SU-DHL-6 (cell line): Measurements from ENCODE around the gene MX2.

ENCODE experiments used
- H2AFZ ChIP-seq: fragments of 200-600 bp; sonication (generic); 2 replicates; pipeline ENCODE4 v1.6.1; 2014; ENCODE audit warnings: low read depth, mild to moderate bottlenecking, moderate library complexity, mixed read lengths, antibody characterized with exemption, low read length; ENCODE audit not compliant: severe bottlenecking
- H3F3A ChIP-seq: fragments of 200-600 bp; shearing (Covaris generic); 2 replicates; pipeline ENCODE4 v1.6.0; 2016; ENCODE audit warnings: antibody characterized with exemption, mild to moderate bottlenecking; ENCODE audit not compliant: insufficient read depth
- H3K27ac ChIP-seq: fragments of 200-600 bp; sonication (generic); 2 replicates; pipeline ENCODE4 v1.5.1; 2016; ENCODE audit warnings: low read depth, mild to moderate bottlenecking, low read length, moderate library complexity, mixed read lengths
- H3K27me3 ChIP-seq: fragments of 200-600 bp; sonication (generic), shearing (Covaris generic); 2 replicates; pipeline ENCODE4 v1.6.0; 2014; ENCODE audit warnings: mild to moderate bottlenecking, low read length
- H3K36me3 ChIP-seq: fragments of 200-600 bp; sonication (generic); 2 replicates; pipeline ENCODE4 v1.6.1; 2014; ENCODE audit warnings: mild to moderate bottlenecking, low read length, mixed read lengths
- H3K4me2 ChIP-seq: fragments of 300-600, 200-600 bp; shearing (Covaris generic), sonication (generic); 2 replicates; pipeline ENCODE4 v1.6.0; 2014; ENCODE audit warnings: low read length, low read depth, mild to moderate bottlenecking; ENCODE audit not compliant: poor library complexity, severe bottlenecking
- H3K4me3 ChIP-seq: fragments of 200-600 bp; sonication (generic); 2 replicates; pipeline ENCODE4 v1.5.1; 2014; ENCODE audit warnings: antibody characterized with exemption, low read length, mild to moderate bottlenecking, mixed read lengths; ENCODE audit not compliant: insufficient read depth, poor library complexity, severe bottlenecking
- H3K79me2 ChIP-seq: fragments of 200-600 bp; sonication (generic); 2 replicates; pipeline ENCODE4 v1.6.1; 2014; ENCODE audit warnings: mild to moderate bottlenecking, low read length, moderate library complexity; ENCODE audit not compliant: insufficient read depth
- H3K9ac ChIP-seq: fragments of 200-600 bp; sonication (generic); 2 replicates; pipeline ENCODE4 v1.7.0; 2014; ENCODE audit warnings: mild to moderate bottlenecking, low read length
- H3K9me2 ChIP-seq: fragments of 200-600 bp; sonication (generic); replicated peaks from 2 replicates; pipeline ENCODE4 v1.6.1; 2014; ENCODE audit warnings: low read length; ENCODE audit not compliant: insufficient read depth
- H3K9me3 ChIP-seq: fragments of 200-600 bp; sonication (generic); 2 replicates; pipeline ENCODE4 v1.6.1; 2014; ENCODE audit warnings: low read length, mixed read lengths; ENCODE audit not compliant: insufficient read depth
- H4K20me1 ChIP-seq: fragments of 200-600 bp; sonication (generic); 2 replicates; pipeline ENCODE4 v1.6.1; 2014; ENCODE audit warnings: low read depth, mild to moderate bottlenecking, antibody characterized with exemption, low read length, moderate library complexity, mixed read lengths
- EZH2phosphoT487 ChIP-seq: fragments of 200-600 bp; sonication (generic), shearing (Covaris generic); conservative IDR thresholded peaks from 2 replicates; pipeline ENCODE4 v1.6.1; 2018; ENCODE audit warnings: mild to moderate bottlenecking, antibody characterized with exemption, low read length, moderate library complexity, mixed read lengths
- TF ChIP-seq, protein P1 (sequence below): fragments of 200-600 bp; sonication (generic); IDR thresholded peaks from one replicate; pipeline ENCODE4 v1.5.1; 2017; ENCODE audit warnings: antibody characterized with exemption, mild to moderate bottlenecking, low read length, moderate library complexity; ENCODE audit not compliant: insufficient read depth, poor library complexity, severe bottlenecking

The MX2 gene

DNA sequence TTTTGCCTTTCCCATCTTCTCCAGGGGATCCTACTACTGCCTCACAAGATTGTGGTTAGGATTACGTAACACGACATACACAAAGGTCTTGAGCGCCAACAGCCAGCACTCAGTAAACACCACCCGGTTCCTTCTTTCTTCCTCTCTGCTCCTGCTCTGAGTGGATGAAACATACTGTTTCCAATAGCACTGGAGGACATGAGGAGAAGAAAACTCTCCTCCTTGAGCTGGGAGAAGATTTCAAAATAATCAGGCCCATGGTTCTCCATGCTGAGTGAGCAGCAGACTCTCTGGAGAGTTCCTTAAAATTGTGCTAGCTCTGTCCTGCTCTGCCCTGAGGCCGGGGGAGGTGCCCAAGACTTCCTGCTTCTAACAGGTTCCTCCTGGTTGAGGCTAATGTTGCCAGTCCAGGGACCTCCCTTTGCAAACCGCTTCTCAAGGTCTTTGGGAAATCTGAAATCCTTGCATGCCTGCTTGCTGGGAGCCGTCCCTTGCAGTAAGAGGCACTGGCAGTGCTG is 34.8 kb downstream of the MX2 start:
- H3K4me2 ChIP-seq: no peak overlapping the region

DNA sequence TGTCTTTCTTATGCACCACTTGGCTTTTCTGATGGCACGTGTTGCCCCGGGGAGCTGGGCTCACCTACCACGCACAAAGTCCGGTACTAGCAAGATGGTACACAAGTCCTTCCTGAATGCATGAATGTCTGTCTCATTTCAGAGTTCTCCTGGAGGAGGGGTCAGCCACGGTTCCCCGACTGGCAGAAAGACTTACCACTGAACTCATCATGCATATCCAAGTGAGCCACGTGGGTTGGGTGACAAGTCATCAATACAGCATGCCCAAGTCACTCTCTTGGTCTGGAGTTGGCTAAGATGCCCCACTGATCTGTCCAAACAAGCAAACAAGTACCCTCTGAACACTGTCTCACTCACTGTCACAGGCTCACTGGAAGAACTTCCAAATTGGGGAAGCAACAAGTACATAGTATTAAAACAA is 35.7 kb downstream of the MX2 start:
- H2AFZ ChIP-seq: no peak overlapping the region
- H3K9me3 ChIP-seq: no peaks in the 10 kb centered on the region
- no peak overlapping the region for H3K27ac ChIP-seq
- H3K4me2 ChIP-seq: no peak overlapping the region
- H3K4me3 ChIP-seq: no peak overlapping the region
- no peaks in the 10 kb centered on the region for H3K27me3 ChIP-seq
- H3K36me3 ChIP-seq: peaks cover 9% of the 10 kb centered on the region; the same call in 1 of the 2 replicates
- H3K9ac ChIP-seq: no peak overlapping the region
- no peaks in the 10 kb centered on the region for H4K20me1 ChIP-seq
- TF ChIP-seq EZH2phosphoT487: no peak
- TF ChIP-seq, protein P1, sequence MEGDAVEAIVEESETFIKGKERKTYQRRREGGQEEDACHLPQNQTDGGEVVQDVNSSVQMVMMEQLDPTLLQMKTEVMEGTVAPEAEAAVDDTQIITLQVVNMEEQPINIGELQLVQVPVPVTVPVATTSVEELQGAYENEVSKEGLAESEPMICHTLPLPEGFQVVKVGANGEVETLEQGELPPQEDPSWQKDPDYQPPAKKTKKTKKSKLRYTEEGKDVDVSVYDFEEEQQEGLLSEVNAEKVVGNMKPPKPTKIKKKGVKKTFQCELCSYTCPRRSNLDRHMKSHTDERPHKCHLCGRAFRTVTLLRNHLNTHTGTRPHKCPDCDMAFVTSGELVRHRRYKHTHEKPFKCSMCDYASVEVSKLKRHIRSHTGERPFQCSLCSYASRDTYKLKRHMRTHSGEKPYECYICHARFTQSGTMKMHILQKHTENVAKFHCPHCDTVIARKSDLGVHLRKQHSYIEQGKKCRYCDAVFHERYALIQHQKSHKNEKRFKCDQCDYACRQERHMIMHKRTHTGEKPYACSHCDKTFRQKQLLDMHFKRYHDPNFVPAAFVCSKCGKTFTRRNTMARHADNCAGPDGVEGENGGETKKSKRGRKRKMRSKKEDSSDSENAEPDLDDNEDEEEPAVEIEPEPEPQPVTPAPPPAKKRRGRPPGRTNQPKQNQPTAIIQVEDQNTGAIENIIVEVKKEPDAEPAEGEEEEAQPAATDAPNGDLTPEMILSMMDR: no peak
- H3K79me2 ChIP-seq: no peaks in the 10 kb centered on the region
- H3F3A ChIP-seq: no peaks in the 10 kb centered on the region
- H3K9me2 ChIP-seq: no peaks in the 10 kb centered on the region

More for the DNA sequence above, 34.8 kb downstream of the MX2 start:
- peaks cover 9% of the 10 kb centered on the region; the same call in 1 of the 2 replicates for H3K36me3 ChIP-seq
- no peaks in the 10 kb centered on the region for H3K9me2 ChIP-seq
- no peaks in the 10 kb centered on the region for H4K20me1 ChIP-seq
- no peak for TF ChIP-seq EZH2phosphoT487
- TF ChIP-seq, protein P1: no peak
- H3K27me3 ChIP-seq: no peaks in the 10 kb centered on the region
- no peak overlapping the region for H3K27ac ChIP-seq
- H3K9me3 ChIP-seq: no peaks in the 10 kb centered on the region
- no peaks in the 10 kb centered on the region for H3K79me2 ChIP-seq
- H3F3A ChIP-seq: no peaks in the 10 kb centered on the region
- H3K4me3 ChIP-seq: no peak overlapping the region
- no peak overlapping the region for H3K9ac ChIP-seq
- no peak overlapping the region for H2AFZ ChIP-seq

DNA sequence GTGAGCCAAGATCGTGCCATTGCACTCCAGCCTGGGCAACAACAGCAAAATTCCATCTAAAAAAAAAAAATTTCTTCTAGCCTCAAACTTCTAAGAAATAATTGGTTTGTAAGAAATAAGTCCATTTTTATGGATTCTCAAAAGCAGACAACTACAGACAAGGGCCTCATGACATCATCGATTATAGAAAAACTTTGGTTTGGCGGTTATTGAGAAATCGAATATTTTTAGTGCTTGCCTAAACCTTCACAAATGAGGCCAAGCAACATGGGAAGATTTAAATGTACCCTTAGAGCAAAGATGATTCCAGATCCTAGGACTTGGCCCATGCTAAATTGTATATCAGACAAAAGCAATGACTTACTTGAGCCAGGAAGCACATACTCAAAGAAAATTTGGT is 36.4 kb downstream of the MX2 start:
- no peak overlapping the region for H3K27ac ChIP-seq
- H3K27me3 ChIP-seq: no peaks in the 10 kb centered on the region
- TF ChIP-seq EZH2phosphoT487: no peak
- TF ChIP-seq, protein P1: no peak

More for the DNA sequence above, 36.4 kb downstream of the MX2 start:
- H3K9me3 ChIP-seq: no peaks in the 10 kb centered on the region
- H3K4me3 ChIP-seq: no peak overlapping the region
- H3K9me2 ChIP-seq: no peaks in the 10 kb centered on the region
- no peak overlapping the region for H3K9ac ChIP-seq
- no peaks in the 10 kb centered on the region for H3F3A ChIP-seq
- peaks cover 9% of the 10 kb centered on the region; the same call in 1 of the 2 replicates for H3K36me3 ChIP-seq
- H3K79me2 ChIP-seq: no peaks in the 10 kb centered on the region
- H3K4me2 ChIP-seq: no peak overlapping the region
- no peak overlapping the region for H2AFZ ChIP-seq
- no peaks in the 10 kb centered on the region for H4K20me1 ChIP-seq
